HG02938 (cell line): ENCODE measurements around the gene SERTAD4.
"Not testable (repeated sequence)": the region's sequence is repeated elsewhere in the genome, so short reads cannot be mapped to it uniquely, and the experiment has no call there.

Source experiments
- ATAC-seq: cut with Tn5 transposase; IDR thresholded peaks from one replicate; pipeline ENCODE4 v1.9.1; 2021; ENCODE audit warnings: mild to moderate bottlenecking, moderate library complexity; ENCODE audit not compliant: unreplicated experiment

SERTAD4 gene

DNA sequence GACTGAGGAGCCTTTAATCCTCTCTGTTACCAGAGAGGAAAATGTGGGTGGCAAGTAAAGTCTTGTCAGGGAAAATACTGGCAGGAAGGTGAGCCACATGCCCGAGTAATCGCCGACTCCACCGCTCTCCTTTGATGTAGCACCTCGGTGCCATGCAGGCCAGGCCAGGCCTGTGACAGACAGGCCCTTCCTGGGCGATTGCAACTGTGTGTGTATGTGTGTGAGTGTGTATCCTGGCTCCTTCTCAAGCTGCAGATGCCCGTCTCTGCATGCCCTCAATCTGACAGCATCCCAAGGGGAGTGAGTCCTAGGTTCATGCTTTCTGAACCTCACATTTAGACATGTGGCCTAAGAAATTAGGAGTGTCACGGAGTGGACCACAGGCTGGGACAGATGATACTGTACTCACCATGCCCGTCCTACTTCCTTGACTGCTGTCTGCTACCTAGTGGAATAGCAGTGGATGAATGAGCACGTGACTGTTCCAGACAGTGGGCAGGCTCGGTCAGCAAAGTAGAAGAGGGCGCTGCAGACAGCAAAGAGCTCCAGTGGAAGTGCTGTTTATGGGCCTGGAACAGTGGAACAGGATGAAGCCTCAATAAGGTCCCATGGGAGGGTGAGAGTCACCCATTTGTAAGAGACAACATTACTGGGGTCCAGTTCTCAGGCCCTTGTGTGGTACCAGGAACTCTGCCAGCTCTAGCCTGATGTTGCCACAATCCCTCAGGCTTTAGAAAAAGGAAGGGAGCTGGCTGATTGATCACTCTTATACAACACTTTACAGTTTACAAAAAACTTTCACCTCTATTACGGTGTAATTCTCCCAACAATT is 25.3 kb downstream of the SERTAD4 start:
- no peak for ATAC-seq

DNA sequence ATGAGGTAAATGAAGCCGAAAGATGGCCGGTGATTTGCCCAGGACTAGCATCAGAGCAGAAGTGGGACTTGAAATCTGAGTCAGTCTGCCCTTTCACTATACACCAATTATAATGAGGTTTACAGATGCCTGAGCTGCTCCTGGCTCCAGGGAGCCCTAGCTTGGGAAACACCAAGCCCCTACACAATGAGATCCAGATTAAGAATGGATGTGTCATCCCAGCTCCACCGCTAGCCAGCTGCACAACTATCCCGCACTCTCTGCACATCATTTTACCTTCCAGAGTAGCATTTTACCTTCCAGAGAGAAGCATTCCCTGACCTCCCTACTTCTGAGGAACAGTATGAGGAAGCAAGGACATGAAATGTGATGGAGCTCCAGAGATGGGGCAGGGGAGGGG is 27.0 kb downstream of the SERTAD4 start:
- ATAC-seq, result no peak

DNA sequence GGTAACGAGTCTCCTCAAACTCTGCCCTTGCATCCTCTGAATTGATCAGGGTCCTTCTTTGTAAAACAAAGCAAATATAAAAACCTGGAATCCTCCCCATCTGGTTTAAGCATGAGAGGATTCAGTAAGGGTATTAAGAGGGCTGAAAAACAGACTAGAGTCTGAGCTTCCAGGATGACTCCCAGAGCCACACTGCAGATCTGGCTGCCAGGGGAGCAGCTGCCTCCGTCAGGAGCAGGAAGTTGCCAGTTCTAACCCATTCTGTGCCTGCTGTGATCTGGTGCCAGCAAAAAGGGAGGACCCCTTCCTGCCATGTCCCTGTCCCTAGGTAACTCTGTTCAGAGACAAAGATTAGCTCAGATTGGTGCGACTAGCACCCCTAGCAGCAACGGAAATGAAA is 27.5 kb downstream of the SERTAD4 start:
- ATAC-seq, result no peak

DNA sequence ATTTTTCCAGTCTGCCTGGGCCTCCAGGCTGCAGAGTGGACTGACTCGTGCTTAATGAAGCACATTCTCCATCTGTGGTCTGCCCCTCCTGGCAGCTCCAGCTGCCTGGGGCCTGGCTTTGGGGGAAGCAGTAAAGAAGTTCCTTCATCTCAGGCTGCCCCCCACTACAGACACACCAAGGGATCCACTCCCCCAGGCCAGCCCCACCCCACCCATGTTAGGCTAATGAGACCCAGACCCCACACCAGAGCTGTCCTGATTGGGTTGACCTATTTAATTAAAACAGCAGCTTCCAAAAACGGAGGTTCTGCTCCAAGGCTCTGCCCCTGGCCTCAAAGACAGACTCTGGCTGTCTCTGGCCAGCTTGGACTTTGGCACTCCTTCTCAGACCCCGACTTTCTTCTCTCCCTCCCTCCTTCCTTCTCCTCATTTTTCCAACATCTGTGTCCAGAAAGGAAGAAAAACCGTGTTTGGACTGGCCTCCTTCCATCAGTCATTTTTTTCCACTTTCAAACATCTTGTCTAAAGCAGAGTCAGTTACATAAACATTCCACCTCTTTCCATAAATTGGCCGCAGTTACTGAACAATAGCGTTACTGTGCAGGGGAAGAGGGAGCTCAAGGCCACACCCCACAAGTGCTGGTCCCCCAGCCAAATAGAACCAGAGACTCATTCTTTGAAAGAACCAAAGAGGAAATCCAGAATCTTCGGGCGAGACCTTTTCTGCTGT is 29.7 kb downstream of the SERTAD4 start:
- ATAC-seq, result no peak

DNA sequence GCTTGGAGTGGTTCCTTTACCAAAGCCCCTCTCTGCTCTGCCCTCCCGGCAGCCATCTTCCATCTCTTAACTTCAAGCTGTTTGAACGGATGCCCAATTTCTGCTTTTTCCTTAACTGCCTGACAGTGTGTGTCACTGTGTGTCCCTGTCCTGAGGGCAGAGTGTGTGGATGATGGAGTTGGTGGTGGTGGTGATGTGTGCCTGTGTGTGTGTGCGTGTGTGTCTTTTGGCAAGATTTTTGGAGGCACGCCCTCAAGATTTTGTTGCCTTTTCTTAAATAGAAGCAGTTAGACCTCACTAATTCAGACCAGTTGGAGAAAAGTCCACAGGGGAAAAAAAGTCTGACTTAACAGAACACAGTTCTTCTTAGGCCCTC is 30.3 kb downstream of the SERTAD4 start:
- no peak for ATAC-seq

DNA sequence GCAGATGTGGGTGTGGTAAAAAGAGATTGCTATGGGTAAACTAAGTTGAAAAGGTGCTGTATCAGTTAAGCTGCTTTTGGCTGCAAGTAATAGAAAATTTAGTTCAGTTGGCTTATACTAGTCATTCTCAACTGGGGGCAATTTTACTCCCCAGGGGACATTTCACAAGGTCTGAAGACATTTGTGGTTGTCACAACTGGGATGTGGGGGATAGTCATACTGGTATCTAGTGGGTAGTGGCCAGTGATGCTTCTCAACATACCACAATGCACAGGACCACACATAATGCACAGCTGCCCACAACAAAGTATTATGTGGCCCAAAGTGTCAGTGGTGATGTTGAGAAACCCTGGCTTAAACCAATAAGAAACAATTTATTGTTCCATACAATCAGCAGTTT is 31.4 kb downstream of the SERTAD4 start:
- ATAC-seq, result no peak

DNA sequence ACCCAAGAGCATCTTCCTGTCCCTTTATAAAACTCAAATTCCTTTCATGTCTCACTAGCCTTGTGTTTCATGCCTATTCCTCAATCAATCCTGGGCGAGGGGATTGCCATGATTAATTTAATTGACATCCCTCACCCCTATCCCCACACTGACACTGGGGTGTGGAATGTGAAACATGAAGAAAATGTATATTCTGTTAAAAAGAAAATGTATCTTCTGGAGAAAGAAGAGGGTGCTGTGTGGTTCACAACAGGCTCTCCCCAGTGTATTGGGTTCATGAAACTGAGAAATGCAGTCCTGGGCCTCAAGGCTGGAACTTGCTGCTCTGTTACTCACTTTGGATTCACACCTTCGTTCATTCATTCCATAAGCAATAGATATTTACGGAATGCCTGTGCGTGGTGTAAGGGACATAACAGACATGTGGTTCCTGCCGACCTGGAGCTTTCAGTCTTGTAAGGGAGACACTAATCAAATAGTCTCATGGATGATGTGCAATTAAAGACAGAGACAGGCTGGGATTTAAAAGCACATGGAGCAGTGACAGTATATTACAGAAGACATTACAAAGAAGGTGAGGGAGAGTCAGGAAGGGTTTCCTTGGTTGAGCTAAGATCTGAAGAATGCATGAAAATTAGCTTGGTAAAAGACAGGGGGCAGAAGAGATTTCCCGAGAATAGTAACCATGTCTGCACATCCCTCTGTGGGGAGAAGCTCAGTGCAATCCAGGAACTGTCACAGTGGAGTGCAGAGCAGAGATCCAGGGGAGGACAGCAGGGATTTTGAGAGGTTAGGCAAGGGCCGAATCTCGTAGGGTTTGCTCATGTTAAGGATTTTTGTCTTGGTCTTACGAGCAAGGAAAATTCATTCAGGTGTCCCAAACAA is 32.1 kb downstream of the SERTAD4 start:
- no peak for ATAC-seq

DNA sequence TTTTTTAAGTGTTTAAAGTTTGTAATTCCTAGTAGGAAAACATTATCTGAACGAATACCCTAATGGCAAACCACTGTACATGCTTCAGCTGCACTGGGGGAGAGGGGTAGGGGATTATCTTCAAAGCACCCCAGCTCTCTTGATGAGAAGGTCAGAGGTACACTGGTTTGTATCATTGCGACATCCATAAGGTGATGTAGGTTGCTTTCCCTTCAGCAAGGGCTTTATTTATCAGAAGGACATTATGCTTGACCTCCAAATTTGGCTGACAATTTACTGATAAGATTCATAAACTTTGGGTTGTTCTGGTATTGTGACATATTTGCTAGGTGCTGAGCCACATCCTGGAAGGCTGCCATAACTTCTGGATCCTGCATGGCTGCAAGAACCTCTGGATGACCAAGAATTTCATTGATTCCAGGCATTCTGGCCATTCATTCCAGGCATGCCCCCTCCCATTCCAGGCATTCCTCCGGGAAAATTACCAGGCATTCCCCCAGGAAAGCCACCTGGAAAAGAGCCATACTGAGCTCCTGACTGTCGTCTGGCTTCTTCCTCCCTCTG is 32.9 kb downstream of the SERTAD4 start:
- ATAC-seq, result not testable (repeated sequence)

DNA sequence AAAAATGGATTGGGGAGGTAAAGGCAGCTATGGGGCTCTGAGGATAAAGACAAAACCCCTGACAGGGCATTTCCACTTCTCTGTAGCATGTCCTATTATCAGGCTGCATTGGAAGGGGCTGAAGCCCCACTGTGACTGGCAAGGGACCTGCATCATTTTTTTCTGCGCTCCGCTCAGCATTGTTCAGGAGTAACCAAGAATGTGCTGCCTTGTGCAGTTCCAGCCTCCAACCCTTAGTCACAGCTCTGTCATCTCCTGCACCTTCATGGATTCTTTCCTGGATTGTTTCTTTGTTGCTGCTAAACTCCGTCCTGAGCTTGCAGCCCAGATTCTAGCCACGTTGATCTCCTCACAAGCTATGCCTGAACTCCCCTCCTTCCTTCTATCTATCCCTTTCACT is 37.4 kb downstream of the SERTAD4 start:
- ATAC-seq, result no peak

DNA sequence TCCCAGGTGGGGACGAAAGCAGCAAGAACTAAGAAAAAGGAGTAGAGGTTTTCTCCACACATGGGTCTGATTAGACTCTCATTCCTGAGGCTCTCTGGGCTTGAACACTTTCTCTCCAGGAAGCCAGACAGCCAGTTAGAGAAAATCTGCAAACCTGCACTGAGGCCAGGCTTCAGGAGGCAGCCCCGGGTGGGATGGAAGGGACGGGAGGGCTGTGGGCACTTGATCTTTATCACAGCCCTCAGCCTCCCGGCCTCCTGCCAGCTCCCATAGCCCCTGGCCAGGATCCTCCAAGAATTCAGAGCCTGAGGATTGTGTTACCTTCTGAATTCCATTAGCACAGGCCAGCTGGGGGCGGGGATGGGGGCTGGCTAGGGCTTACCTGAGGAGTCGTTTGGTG is 40.1 kb downstream of the SERTAD4 start:
- no peak for ATAC-seq

DNA sequence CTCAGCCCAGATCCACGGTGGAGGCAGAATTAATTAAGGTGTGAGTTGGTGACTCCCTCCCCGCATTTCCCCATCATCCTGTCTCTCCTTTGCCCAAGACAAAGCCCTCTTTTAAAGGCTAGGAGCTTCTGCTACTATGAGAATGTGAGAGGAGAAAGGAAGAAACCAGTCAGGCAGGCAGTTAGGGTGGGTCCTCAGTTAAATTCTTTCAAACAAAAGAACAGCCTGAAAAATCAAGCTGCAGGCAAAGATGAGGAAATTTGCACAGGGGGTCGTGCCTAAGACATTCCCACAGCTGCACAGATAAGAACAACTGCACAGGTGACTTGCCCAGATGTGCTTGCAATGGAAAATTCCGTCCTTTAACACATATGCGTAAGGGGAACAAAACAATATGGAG is 47.6 kb downstream of the SERTAD4 start:
- ATAC-seq, result no peak

DNA sequence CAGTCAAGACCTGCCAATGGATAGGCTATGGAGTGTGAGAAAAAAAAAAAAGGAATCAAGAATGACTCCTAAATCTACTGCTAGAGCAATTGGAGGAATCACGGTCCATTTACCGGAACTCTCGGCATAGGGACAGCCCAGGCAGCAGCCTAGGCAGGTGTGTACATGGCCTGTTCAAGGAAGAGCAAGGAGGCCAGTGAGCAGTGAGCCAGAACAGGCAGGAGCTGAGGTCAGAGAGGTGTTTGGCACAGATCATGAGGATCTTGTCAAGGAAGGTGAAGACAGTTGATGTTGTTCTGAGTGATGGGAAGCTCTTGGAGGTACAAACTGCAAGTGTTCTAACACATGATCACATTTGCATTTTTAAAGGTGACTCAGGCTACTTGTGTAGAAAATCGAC is 55.5 kb downstream of the SERTAD4 start:
- no peak for ATAC-seq

DNA sequence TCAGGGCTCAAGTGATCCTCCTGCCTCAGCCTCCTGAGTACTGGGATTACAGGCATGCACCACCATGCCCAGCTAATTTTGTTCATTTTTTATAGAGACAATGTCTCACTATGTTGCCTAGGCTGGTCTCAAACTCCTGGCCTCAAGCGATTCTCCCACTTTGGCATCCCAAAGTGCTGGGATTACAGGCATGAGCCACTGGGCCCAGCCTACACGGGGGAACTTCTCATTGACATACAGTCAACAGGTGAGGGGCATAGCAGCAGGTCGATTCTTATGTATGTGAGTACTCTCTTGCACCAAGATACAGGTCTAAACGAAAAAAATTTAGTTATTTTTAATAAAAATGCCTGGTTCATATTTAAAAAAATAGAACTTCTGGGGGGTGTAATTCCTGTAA is 56.7 kb downstream of the SERTAD4 start:
- ATAC-seq, result no peak

DNA sequence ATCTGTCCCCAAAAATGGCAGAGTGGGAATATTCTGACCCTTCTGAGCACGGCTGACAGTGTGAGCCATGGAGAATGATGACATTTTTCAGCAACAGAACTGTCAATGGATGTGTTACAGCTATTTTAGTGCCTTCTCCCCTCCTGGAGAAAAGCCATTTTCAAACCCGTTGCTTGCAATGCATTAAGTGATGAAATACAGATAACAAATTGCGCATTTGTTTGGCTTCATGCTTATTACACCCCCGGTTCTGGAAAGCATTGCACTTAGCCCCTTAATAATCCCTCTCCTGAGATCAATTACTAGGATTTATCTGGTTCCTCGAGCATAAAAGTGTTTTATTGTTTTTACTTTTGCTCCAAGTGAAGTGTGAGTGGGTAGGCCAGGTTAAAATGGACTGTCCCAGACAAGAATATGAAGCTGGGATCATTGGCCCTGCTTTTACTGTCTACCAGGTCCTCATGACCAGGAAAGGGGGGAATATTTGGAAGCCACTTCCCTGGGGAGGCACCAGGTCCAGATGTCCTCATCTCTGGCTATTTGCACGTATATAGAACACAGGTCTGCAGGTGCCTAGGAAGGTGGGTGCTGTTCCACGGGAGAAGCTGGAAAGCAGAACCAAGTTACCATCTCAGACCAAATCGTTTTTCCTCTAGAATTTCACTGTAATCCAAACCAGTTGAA is 58.6 kb downstream of the SERTAD4 start:
- no peak for ATAC-seq

DNA sequence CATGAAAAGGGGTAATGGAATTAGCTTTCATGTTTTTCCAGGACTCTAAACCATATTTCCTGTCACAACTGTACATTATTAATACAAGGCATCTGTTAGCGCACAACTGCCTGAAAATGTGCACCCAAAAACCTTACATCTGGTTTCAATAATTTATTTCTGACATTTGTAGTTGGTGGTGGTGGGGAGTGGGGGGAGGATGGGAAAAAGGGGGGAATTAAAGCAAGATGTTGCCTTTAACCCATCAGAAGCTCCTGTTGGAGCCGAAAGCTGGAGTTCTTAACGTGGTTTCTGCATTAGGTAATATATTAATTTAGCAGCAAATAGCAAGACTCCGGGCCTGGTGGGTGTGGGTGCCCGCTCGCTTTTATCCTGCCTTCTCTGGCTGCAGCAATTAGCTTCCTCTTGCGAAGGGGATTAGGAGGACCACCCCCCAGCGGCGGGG is 59.2 kb downstream of the SERTAD4 start:
- ATAC-seq, result no peak

DNA sequence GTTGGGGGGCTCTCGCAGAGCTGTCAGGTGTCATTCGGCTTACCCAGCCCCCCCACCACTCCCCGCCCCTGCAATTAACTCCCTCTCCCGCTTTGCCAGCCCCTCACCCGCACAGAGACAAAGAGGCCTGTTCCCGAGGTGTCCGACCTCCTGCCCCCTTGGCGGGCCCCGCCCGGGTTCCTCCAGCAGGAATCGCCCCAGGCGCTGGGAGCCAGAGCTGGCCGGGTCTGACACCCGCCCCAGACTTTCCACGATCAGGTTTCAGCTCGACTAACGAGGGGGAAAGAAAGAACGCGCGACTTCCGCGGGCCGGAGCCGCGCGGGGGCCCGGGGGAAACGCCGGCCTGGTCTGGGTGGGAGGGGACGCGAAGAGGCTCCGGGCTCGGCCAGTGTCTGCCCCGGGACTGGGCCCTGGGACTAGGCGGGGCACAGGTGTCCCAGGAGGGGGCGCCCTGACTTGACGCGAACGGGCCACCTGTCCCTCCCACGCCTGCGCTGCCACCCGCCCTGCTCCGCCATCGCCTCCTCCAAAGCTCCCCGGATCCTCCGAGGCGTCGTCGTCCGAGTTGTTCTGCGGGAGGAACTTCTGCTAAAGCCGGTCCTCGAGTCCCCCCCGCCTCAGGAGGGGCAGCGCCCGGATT is 59.8 kb downstream of the SERTAD4 start:
- peak; percentile 55 for ATAC-seq

DNA sequence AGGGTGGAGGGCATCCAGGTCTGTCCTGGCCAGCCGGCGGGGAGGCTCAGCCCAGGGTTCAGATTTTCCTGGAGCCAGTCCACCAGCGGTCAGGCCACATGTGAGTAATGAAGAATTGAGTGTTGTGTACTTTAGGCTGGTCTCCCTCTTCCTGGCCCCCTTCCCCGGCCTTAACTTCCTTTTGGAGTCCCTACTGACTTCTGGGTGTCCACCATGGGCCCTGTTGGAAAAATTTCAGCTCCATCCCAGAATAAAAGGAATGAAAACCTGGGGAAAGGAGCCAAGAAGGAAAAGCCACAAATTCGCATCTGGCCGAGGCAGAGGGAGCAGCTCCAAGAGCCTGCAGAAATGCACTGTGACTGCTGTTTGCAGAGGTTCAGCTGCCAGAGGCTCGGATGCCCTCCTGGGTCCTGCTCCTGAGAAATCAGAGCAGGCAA is 60.6 kb downstream of the SERTAD4 start:
- no peak for ATAC-seq

DNA sequence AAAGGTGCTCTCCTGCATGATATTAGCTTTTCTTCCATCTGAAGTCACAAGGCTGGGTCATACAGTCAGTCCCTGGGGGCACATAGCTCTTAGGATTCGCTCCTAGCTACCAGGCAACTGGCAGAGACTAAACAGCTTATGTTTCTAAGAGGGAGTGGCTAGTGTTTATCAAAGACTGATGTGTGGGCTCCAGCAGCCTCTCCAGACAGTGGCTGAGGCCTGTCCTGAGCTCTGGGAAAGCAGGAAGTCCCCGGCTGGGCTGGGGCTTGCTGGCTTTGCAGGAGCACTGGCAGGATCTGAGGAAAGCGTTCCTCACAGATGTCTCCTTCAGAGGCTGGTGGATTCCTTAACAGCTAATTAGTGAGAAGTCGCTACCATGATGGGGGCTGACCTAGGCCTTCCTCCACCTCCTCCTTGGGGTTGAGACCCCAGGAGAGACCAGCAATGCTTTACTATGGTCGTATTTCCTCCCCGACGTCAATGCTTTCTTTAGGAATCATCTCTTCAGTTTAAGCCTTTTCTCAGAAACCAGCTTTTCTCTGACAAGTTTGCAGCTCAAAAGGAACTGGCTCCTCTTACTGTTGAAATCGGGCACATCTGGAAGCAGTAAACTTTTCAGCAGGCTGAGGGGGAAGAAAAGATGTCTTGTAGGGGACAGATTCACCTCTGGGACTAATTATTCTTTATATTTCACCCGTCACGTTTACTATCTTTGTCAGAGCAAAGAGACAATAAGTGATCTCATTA is 62.6 kb downstream of the SERTAD4 start:
- ATAC-seq, result no peak
